Transverse colon (tissue), 3 donors: Measurements from ENCODE around the gene CLOCK.

Experiments
- CTCF ChIP-seq, 5 experiments: fragments of 200-600 bp in 3 of 5; fragments of 450-650 bp in 2 of 5; sonication (generic) in 3 of 5; IDR thresholded peaks; 1 replicate in 2 of 5; 2 replicates in 3 of 5; pipeline ENCODE4 v1.5.1; 2016 to 2017; ENCODE audit warnings: antibody characterized with exemption in 5 of 5, inconsistent platforms in 3 of 5, mild to moderate bottlenecking in 2 of 5, moderate library complexity in 1 of 5
- POLR2A ChIP-seq: fragments of 450-650 bp; IDR thresholded peaks from one replicate; pipeline ENCODE4 v1.6.1; 2016; ENCODE audit warnings: antibody characterized with exemption, mild to moderate bottlenecking, moderate library complexity

DNA sequence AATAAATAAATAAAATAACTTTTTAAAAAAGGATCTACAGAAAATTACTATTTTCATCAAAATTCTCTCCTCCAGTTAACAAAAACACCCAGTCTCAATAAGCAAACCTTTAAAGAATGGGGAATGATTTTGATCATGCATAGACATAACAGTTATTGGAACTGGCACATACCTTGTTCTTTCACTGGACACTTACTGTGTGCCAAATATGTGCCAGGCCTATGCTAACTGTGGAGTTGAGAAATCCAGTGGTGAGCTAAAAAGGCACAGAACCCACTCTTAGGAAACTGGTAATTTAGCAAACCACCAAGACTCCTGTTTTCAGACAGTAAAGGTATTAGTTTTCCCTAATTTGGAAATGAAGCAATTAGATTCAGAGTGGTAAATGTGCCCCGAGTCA is 39.1 kb downstream of the CLOCK start:
- TF ChIP-seq CTCF (IDR thresholded peaks at IDR 0.05): no peak
- TF ChIP-seq POLR2A: no peak
